A549 (cell line): ENCODE data around the gene FREM1.
A peak's percentile ranks its signal among the peaks of the same experiment; 100 is the strongest.

Experiments used
- CHD2 ChIP-seq: fragments of 150-350 bp; IDR thresholded peaks from 2 replicates; pipeline ENCODE4 v1.6.1; 2014; ENCODE audit warnings: low read length; ENCODE audit not compliant: partially characterized antibody
- EP300 ChIP-seq, 2 experiments: fragments of >200 bp; sonication (Bioruptor Twin); formaldehyde crosslinking; IDR thresholded peaks; 2 replicates in 1 of 2; 3 replicates in 1 of 2; pipeline ENCODE4 v1.6.1; 2016 to 2017
- FOSL2 ChIP-seq, 2 experiments: fragments of 450-650 bp in 1 of 2; fragments of >200 bp in 1 of 2; sonication (Bioruptor Twin) in 1 of 2; formaldehyde crosslinking; IDR thresholded peaks; 2 replicates each; pipeline versions ENCODE4 v1.5.0 to v1.6.1; 2016 to 2020; ENCODE audit warnings: mild to moderate bottlenecking in 1 of 2, moderate library complexity in 1 of 2
- JUN ChIP-seq, 2 experiments: fragments of >200 bp; sonication (Bioruptor Twin); formaldehyde crosslinking; IDR thresholded peaks; 2 replicates in 1 of 2; 3 replicates in 1 of 2; pipeline ENCODE4 v1.6.1; 2016 to 2017
- MAFK ChIP-seq: fragments of 450-650 bp; IDR thresholded peaks from 2 replicates; pipeline ENCODE4 v1.6.1; 2014; ENCODE audit not compliant: partially characterized antibody
- NFE2L2 ChIP-seq: fragments of 150-350 bp; conservative IDR thresholded peaks from 2 replicates; pipeline ENCODE4 v1.6.1; 2014; ENCODE audit warnings: low read length
- NR3C1 ChIP-seq: fragments of >200 bp; sonication (Bioruptor Twin); formaldehyde crosslinking; IDR thresholded peaks from 3 replicates; pipeline ENCODE4 v1.6.1; 2017
- POLR2A ChIP-seq: IDR thresholded peaks from 2 replicates; pipeline ENCODE4 v1.6.1; 2012; ENCODE audit warnings: mild to moderate bottlenecking, low read length
- SMC3 ChIP-seq: fragments of >200 bp; sonication (Bioruptor Twin); formaldehyde crosslinking; IDR thresholded peaks from 3 replicates; pipeline ENCODE4 v1.6.1; 2018; ENCODE audit warnings: inconsistent platforms
- TP53 ChIP-seq: fragments of 250-450 bp; sonication (Bioruptor Pico); IDR thresholded peaks from 2 replicates; pipeline ENCODE4 v1.5.0; 2021; ENCODE audit warnings: mild to moderate bottlenecking, moderate library complexity
- TF ChIP-seq, protein P1 (sequence below): fragments of >200 bp; sonication (Bioruptor Twin); formaldehyde crosslinking; IDR thresholded peaks from 3 replicates; pipeline ENCODE4 v1.5.1; 2016
- TF ChIP-seq, protein P2 (sequence below): IDR thresholded peaks from 2 replicates; pipeline ENCODE4 v1.6.1; 2012
- TF ChIP-seq, protein P3 (sequence below): fragments of 150-350 bp; IDR thresholded peaks from 2 replicates; pipeline ENCODE4 v1.6.1; 2014; ENCODE audit warnings: low read depth, mild to moderate bottlenecking, low read length
- TF ChIP-seq, protein P4 (sequence below): fragments of 200-600 bp; sonication (generic); IDR thresholded peaks from 2 replicates; pipeline ENCODE4 v1.6.1; 2016; ENCODE audit warnings: antibody characterized with exemption, mild to moderate bottlenecking, moderate library complexity

DNA sequence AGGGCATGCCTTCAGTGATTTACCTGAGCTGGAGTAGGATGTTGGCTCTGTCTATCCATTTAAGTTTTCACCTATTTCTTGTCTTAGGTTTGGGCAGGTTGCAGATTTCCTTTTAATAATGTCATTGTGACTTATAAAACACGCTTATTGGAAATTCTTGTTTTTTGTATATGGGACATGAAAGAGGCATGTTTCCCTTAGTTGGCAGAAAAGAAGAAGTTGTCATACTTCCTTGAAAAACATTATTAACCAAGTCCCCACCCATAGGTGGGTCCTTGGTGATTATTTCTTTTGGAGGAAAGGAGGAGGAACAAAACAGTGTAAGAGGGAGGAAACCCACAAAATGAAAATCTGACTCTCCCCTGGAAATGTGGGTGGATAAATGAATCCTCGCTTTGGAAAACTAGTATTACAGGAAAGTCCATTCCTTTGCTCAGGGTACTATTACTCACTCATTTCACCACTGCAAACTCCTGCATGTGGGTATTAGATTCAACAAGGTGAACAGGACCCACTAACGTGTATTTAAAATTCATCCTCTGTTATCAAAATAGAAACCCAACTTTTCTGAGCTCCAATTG is 197.0 kb downstream of the FREM1 start:
- TF ChIP-seq EP300 (IDR thresholded peaks at IDR 0.05) (no peak), MAFK (peak; percentile 49), FOSL2 (IDR thresholded peaks at IDR 0.05) (no peak), FOSL2 (CRISPR knock-in tag; IDR thresholded peaks at IDR 0.05) (no peak), JUN (IDR thresholded peaks at IDR 0.05) (no peak), NR3C1 (no peak), TP53 (CRISPR knock-in tag) (no peak), SMC3 (no peak), POLR2A (no peak), CHD2 (no peak), NFE2L2 (no peak)
- TF ChIP-seq, protein P1, sequence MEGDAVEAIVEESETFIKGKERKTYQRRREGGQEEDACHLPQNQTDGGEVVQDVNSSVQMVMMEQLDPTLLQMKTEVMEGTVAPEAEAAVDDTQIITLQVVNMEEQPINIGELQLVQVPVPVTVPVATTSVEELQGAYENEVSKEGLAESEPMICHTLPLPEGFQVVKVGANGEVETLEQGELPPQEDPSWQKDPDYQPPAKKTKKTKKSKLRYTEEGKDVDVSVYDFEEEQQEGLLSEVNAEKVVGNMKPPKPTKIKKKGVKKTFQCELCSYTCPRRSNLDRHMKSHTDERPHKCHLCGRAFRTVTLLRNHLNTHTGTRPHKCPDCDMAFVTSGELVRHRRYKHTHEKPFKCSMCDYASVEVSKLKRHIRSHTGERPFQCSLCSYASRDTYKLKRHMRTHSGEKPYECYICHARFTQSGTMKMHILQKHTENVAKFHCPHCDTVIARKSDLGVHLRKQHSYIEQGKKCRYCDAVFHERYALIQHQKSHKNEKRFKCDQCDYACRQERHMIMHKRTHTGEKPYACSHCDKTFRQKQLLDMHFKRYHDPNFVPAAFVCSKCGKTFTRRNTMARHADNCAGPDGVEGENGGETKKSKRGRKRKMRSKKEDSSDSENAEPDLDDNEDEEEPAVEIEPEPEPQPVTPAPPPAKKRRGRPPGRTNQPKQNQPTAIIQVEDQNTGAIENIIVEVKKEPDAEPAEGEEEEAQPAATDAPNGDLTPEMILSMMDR: no peak
- TF ChIP-seq, protein P2, sequence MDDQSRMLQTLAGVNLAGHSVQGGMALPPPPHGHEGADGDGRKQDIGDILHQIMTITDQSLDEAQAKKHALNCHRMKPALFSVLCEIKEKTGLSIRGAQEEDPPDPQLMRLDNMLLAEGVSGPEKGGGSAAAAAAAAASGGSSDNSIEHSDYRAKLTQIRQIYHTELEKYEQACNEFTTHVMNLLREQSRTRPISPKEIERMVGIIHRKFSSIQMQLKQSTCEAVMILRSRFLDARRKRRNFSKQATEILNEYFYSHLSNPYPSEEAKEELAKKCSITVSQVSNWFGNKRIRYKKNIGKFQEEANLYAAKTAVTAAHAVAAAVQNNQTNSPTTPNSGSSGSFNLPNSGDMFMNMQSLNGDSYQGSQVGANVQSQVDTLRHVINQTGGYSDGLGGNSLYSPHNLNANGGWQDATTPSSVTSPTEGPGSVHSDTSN: no peak
- TF ChIP-seq, protein P3, sequence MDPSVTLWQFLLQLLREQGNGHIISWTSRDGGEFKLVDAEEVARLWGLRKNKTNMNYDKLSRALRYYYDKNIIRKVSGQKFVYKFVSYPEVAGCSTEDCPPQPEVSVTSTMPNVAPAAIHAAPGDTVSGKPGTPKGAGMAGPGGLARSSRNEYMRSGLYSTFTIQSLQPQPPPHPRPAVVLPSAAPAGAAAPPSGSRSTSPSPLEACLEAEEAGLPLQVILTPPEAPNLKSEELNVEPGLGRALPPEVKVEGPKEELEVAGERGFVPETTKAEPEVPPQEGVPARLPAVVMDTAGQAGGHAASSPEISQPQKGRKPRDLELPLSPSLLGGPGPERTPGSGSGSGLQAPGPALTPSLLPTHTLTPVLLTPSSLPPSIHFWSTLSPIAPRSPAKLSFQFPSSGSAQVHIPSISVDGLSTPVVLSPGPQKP: no peak
- TF ChIP-seq, protein P4, sequence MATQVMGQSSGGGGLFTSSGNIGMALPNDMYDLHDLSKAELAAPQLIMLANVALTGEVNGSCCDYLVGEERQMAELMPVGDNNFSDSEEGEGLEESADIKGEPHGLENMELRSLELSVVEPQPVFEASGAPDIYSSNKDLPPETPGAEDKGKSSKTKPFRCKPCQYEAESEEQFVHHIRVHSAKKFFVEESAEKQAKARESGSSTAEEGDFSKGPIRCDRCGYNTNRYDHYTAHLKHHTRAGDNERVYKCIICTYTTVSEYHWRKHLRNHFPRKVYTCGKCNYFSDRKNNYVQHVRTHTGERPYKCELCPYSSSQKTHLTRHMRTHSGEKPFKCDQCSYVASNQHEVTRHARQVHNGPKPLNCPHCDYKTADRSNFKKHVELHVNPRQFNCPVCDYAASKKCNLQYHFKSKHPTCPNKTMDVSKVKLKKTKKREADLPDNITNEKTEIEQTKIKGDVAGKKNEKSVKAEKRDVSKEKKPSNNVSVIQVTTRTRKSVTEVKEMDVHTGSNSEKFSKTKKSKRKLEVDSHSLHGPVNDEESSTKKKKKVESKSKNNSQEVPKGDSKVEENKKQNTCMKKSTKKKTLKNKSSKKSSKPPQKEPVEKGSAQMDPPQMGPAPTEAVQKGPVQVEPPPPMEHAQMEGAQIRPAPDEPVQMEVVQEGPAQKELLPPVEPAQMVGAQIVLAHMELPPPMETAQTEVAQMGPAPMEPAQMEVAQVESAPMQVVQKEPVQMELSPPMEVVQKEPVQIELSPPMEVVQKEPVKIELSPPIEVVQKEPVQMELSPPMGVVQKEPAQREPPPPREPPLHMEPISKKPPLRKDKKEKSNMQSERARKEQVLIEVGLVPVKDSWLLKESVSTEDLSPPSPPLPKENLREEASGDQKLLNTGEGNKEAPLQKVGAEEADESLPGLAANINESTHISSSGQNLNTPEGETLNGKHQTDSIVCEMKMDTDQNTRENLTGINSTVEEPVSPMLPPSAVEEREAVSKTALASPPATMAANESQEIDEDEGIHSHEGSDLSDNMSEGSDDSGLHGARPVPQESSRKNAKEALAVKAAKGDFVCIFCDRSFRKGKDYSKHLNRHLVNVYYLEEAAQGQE: no peak
